Neuronal stem cell (in vitro differentiated cells): ENCODE results near the gene PLEKHM1.

Source experiments
- DNase-seq: peaks from one replicate; pipeline ENCODE4 v3.0.0-alpha.2; 2013; ENCODE audit warnings: low spot score
- H2AFZ ChIP-seq: one replicate; pipeline ENCODE4 v1.6.1; 2013; ENCODE audit warnings: mild to moderate bottlenecking, low read length, inconsistent platforms
- H2AK5ac ChIP-seq: 2 replicates; pipeline ENCODE4 v1.6.1; 2013; ENCODE audit warnings: low read depth, mild to moderate bottlenecking, inconsistent platforms, low read length, moderate library complexity, mixed read lengths
- H2BK120ac ChIP-seq: 2 replicates; pipeline ENCODE4 v1.6.1; 2013; ENCODE audit warnings: low read depth, mild to moderate bottlenecking, inconsistent platforms, low read length, moderate library complexity, mixed read lengths
- H2BK12ac ChIP-seq: one replicate; pipeline ENCODE4 v1.6.1; 2013; ENCODE audit warnings: low read length, inconsistent platforms
- H2BK15ac ChIP-seq: 2 replicates; pipeline ENCODE4 v1.6.1; 2013; ENCODE audit warnings: mild to moderate bottlenecking, low read length, inconsistent platforms, mixed read lengths
- H2BK5ac ChIP-seq: one replicate; pipeline ENCODE4 v1.6.1; 2013; ENCODE audit warnings: inconsistent platforms, mild to moderate bottlenecking, low read length, moderate library complexity
- H3K14ac ChIP-seq: one replicate; pipeline ENCODE4 v1.6.1; 2013; ENCODE audit warnings: low read length, inconsistent platforms
- H3K18ac ChIP-seq: 2 replicates; pipeline ENCODE4 v1.6.1; 2013; ENCODE audit warnings: low read length, inconsistent platforms
- H3K23ac ChIP-seq: 2 replicates; pipeline ENCODE4 v1.6.1; 2013; ENCODE audit warnings: low read depth, mild to moderate bottlenecking, mixed read lengths, low read length, inconsistent platforms; ENCODE audit not compliant: poor library complexity
- H3K27ac ChIP-seq: replicated peaks from 3 replicates; pipeline ENCODE4 v1.5.1; 2013; ENCODE audit warnings: low read length, inconsistent platforms
- H3K27me3 ChIP-seq, 3 experiments: 2 replicates each; pipeline ENCODE4 v1.6.1; 2013; ENCODE audit warnings: low read length in 3 of 3, mild to moderate bottlenecking in 2 of 3, inconsistent platforms in 1 of 3, low read depth in 1 of 3, mixed read lengths in 1 of 3, moderate library complexity in 1 of 3; ENCODE audit not compliant: control insufficient read depth in 3 of 3, insufficient read depth in 3 of 3
- H3K36me3 ChIP-seq, 2 donors: replicated peaks in 1 of 2; 2 replicates each; pipeline ENCODE4 v1.6.1; 2013; ENCODE audit warnings: low read length in 2 of 2; ENCODE audit not compliant: control insufficient read depth in 2 of 2, insufficient read depth in 2 of 2
- H3K4ac ChIP-seq: 2 replicates; pipeline ENCODE4 v1.6.1; 2013; ENCODE audit warnings: inconsistent platforms, mild to moderate bottlenecking, low read length, moderate library complexity
- H3K4me1 ChIP-seq, 2 donors: 1 replicate in 1 of 2; 2 replicates in 1 of 2; pipeline ENCODE4 v1.6.1; 2013; ENCODE audit warnings: low read length in 2 of 2, low read depth in 1 of 2; ENCODE audit not compliant: control insufficient read depth in 2 of 2, insufficient read depth in 1 of 2
- H3K4me2 ChIP-seq: one replicate; pipeline ENCODE4 v1.6.1; 2013; ENCODE audit warnings: mild to moderate bottlenecking, low read length, inconsistent platforms; ENCODE audit not compliant: insufficient read depth, poor library complexity, severe bottlenecking
- H3K4me3 ChIP-seq, 2 donors: 2 replicates each; pipeline ENCODE4 v1.5.1; 2013; ENCODE audit warnings: low read length in 2 of 2, mild to moderate bottlenecking in 2 of 2, inconsistent platforms in 1 of 2, moderate library complexity in 1 of 2
- H3K79me1 ChIP-seq: one replicate; pipeline ENCODE4 v1.6.1; 2013; ENCODE audit warnings: low read depth, mild to moderate bottlenecking, inconsistent platforms, low read length, moderate library complexity
- H3K9ac ChIP-seq: one replicate; pipeline ENCODE4 v1.6.1; 2013; ENCODE audit warnings: mild to moderate bottlenecking, low read depth, low read length, inconsistent platforms; ENCODE audit not compliant: poor library complexity
- H3K9me3 ChIP-seq, 2 donors: replicated peaks in 1 of 2; 2 replicates each; pipeline versions ENCODE3 to v1.6.1; 2013; ENCODE audit warnings: low read length in 2 of 2, mild to moderate bottlenecking in 2 of 2, inconsistent platforms in 1 of 2, low read depth in 1 of 2, mixed read lengths in 1 of 2, moderate library complexity in 1 of 2; ENCODE audit not compliant: control insufficient read depth in 2 of 2, insufficient read depth in 1 of 2
- H4K8ac ChIP-seq: one replicate; pipeline ENCODE4 v1.6.1; 2013; ENCODE audit warnings: low read depth, mild to moderate bottlenecking, inconsistent platforms, low read length, moderate library complexity
- H4K91ac ChIP-seq: one replicate; pipeline ENCODE4 v1.6.1; 2013; ENCODE audit warnings: low read length, low read depth, mild to moderate bottlenecking, inconsistent platforms; ENCODE audit not compliant: poor library complexity
- WGBS, 2 donors: extraction: QIAGEN DNeasy Blood & Tissue Kit; methylation state at CpG; one replicate each; pipeline ENCODE4 v1.1.7; 2013; ENCODE audit warnings: missing lambda C conversion rate in 2 of 2, mixed read lengths in 1 of 2; ENCODE audit not compliant: insufficient read length in 2 of 2, insufficient replicate concordance in 1 of 2; ENCODE audit errors: extremely low coverage in 2 of 2; 5-methylcytosine and 5-hydroxymethylcytosine counted together

The PLEKHM1 gene

GRCh38 chr17:45396496-45397205, 93.9 kb downstream of the PLEKHM1 start:
- Histone ChIP-seq H2BK120ac (no peak overlapping the region), H3K9ac (no peak overlapping the region), H2BK15ac (no peak overlapping the region), H2AK5ac (peak overlapping the region; percentile 96), H3K9me3 (peaks cover 1 to 4% of the 10 kb centered on the region in 2 donors), H3K36me3 (no peaks in the 10 kb centered on the region), H4K8ac (no peak overlapping the region), H3K27ac (no peak overlapping the region), H3K4me3 (no peak overlapping the region), H3K23ac (peak overlapping the region; percentile 67), H2BK5ac (no peak overlapping the region), H4K91ac (no peak overlapping the region), H3K18ac (peak overlapping the region; percentile 36), H3K27me3 (no peaks in the 10 kb centered on the region), H3K4ac (no peak overlapping the region), H3K4me2 (no peak overlapping the region), H3K4me1 (peaks cover 0 to 6% of the 10 kb centered on the region in 2 donors), H3K14ac (peak overlapping the region; percentile 51), H3K79me1 (no peaks in the 10 kb centered on the region), H2AFZ (no peak overlapping the region), H2BK12ac (no peak overlapping the region)
- no peak for DNase-seq
- no CpG with 5 or more reads among the region's 50 CpGs for WGBS, 2 donors

- no peak overlapping the region for H3K4me3 ChIP-seq
- H2BK120ac ChIP-seq, result peak overlapping the region; percentile 33
- no peaks in the 10 kb centered on the region for H3K36me3 ChIP-seq
Observed at GRCh38 chr17:45395569-45396415, 94.7 kb downstream of the PLEKHM1 start.

GRCh38 chr17:45394913-45395568, 95.5 kb downstream of the PLEKHM1 start:
- no CpG with 5 or more reads among the region's 30 CpGs for WGBS, 2 donors
- peak overlapping the region; percentile 40 for H3K23ac ChIP-seq
- H2AK5ac ChIP-seq, result peak overlapping the region; percentile 96
- no peak overlapping the region for H3K27ac ChIP-seq
- peak overlapping the region; percentile 94 for H3K4ac ChIP-seq
- no peaks in the 10 kb centered on the region for H3K79me1 ChIP-seq
- H4K91ac ChIP-seq, result peak overlapping the region; percentile 88
- no peak overlapping the region for H2BK5ac ChIP-seq
- H2BK12ac ChIP-seq, result peak overlapping the region; percentile 97
- peak overlapping the region; percentile 89 for H4K8ac ChIP-seq
- peak; percentile 78 for DNase-seq
- H3K4me2 ChIP-seq, result no peak overlapping the region
- H3K4me3 ChIP-seq, result peak overlapping the region in 1 of 2 donors; percentile 12
- H2BK15ac ChIP-seq, result peak overlapping the region; percentile 97
- peak overlapping the region; percentile 85 for H2AFZ ChIP-seq
- H3K14ac ChIP-seq, result peak overlapping the region; percentile 58
- peak overlapping the region; percentile 33 for H2BK120ac ChIP-seq
- peak overlapping the region; percentile 71 for H3K9ac ChIP-seq
- peaks cover 0 to 6% of the 10 kb centered on the region in 2 donors for H3K4me1 ChIP-seq
- peaks cover 0 to 7% (median 0%) of the 10 kb centered on the region in 3 experiments for H3K27me3 ChIP-seq
- H3K36me3 ChIP-seq, result no peaks in the 10 kb centered on the region
- peak overlapping the region; percentile 97 for H3K18ac ChIP-seq
- H3K9me3 ChIP-seq, result peaks cover 1 to 4% of the 10 kb centered on the region in 2 donors

More at GRCh38 chr17:45395569-45396415, 94.7 kb downstream of the PLEKHM1 start:
- H3K79me1 ChIP-seq, result no peaks in the 10 kb centered on the region
- H2AFZ ChIP-seq, result peak overlapping the region; percentile 85
- peak overlapping the region; percentile 71 for H3K9ac ChIP-seq
- H2AK5ac ChIP-seq, result peak overlapping the region; percentile 96
- H4K8ac ChIP-seq, result peak overlapping the region; percentile 66
- peak overlapping the region; percentile 75 for H2BK12ac ChIP-seq
- H4K91ac ChIP-seq, result peak overlapping the region; percentile 88
- H3K18ac ChIP-seq, result peak overlapping the region; percentile 97
- H2BK15ac ChIP-seq, result peak overlapping the region; percentile 97
- H3K4ac ChIP-seq, result peak overlapping the region; percentile 94
- WGBS, 2 donors, result no CpG with 5 or more reads among the region's 60 CpGs
- no peak overlapping the region for H3K4me2 ChIP-seq
- peaks cover 0 to 6% of the 10 kb centered on the region in 2 donors for H3K4me1 ChIP-seq
- DNase-seq, result no peak
- peaks cover 1 to 4% of the 10 kb centered on the region in 2 donors for H3K9me3 ChIP-seq
- peak overlapping the region; percentile 67 for H3K23ac ChIP-seq
- peaks cover 0 to 5% (median 0%) of the 10 kb centered on the region in 3 experiments for H3K27me3 ChIP-seq
- H3K27ac ChIP-seq, result no peak overlapping the region
- peak overlapping the region; percentile 58 for H3K14ac ChIP-seq
- H2BK5ac ChIP-seq, result no peak overlapping the region
